Naive thymus-derived CD8-positive, alpha-beta T cell (primary cell): ENCODE results near the gene ZNF879. TPM values are rescaled to one million over a fixed set of nuclear protein-coding genes. Genes with fewer than 3 reads are reported as not detected.

ENCODE experiments used
- polyA plus RNA-seq, 3 donors: library from polyadenylated mRNA; unstranded; fragments of 300-500 nt; fragmentation: Illumina TruSeq; gene quantifications; one replicate each; pipeline ENCODE4 v1.2.3, GENCODE V29; 2021
- total RNA-seq, 8 experiments: library from RNA in 2 of 8; stranded (reverse) in 2 of 8; gene quantifications; one replicate each; pipeline ENCODE4 v1.2.3 and lab custom pipeline; 2021 to 2026

ZNF879 gene
- total and polyA plus RNA-seq, 5 experiments from 2014 or later = 2.5 to 23.5 (median 4.1) TPM

Other genes with a start within 250 kb of the ZNF879 start
- gene ZNF354B, start 163.9 kb upstream of the ZNF879 start, total RNA-seq = 10 to 100 TPM; 34.3 to 38.9 TPM
- gene ZNF354B, start 163.9 kb upstream of the ZNF879 start, polyA plus RNA-seq = 1 to 10 TPM; 3.3 to 5.9 (median 3.5) TPM
- gene ZFP2, start 127.9 kb upstream of the ZNF879 start, total RNA-seq = 1 to 10 TPM; 2.9 to 3.5 TPM
- under 1 TPM; 0.21 to 0.69 (median 0.43) TPM for gene ZFP2, start 127.9 kb upstream of the ZNF879 start, polyA plus RNA-seq
- under 1 TPM; 0.33 to 0.49 TPM for gene ZNF454, start 82.6 kb upstream of the ZNF879 start, total RNA-seq
- gene ZNF454, start 82.6 kb upstream of the ZNF879 start, polyA plus RNA-seq = not detected
- gene GRM6, start 28.5 kb upstream of the ZNF879 start, total RNA-seq = not detected
- not detected for gene GRM6, start 28.5 kb upstream of the ZNF879 start, polyA plus RNA-seq
- 10 to 100 TPM; 12.3 to 12.6 TPM for gene ZNF354C, start 36.6 kb downstream of the ZNF879 start, total RNA-seq
- gene ZNF354C, start 36.6 kb downstream of the ZNF879 start, polyA plus RNA-seq = 1 to 10 TPM; 1.1 to 1.8 (median 1.6) TPM